ENCODE results near the gene RGMA. TPM values are rescaled to one million over a fixed set of nuclear protein-coding genes. Genes with fewer than 3 reads are reported as not detected.

RGMA gene
- total RNA-seq, 1 experiment from 2014 or later, result 5.5 TPM

DNA sequence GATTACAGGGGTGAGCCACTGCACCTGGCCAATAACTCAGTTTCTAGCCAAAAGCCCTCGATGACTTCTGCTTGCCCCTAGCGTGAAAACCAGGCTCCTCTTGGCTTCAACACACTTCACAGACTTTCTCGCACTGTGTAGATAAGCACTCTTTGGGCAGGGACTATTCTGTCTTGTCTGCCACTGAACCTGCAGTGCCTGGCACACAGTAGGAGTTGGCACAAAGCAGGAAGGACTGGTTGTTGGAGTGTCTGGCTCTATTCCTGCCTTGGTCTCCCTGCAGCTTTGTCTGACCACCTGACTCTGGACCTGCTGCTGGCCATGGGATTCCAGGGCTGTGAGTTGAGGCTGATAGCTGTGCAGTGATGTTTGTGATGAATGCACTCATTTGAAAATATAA, 46.4 kb upstream of the RGMA start:
- H2AFZ ChIP-seq (ENCODE audit: low read depth, low read length, poor library complexity, severe bottlenecking), result no peak overlapping the region
- ChIA-PET CTCF (no interaction called here), POLR2A (no interaction called here), RAD21 (ENCODE audit: low non-redundant PET in 1 of 2, low total read pairs in 2 of 2, uncharacterized antibody in 2 of 2, unreplicated experiment in 2 of 2) (no interaction called here)
- TF ChIP-seq ELF1 (IDR thresholded peaks at IDR 0.05; ENCODE audit: borderline replicate concordance, low read depth) (no peak), SIN3A (IDR thresholded peaks at IDR 0.05; ENCODE audit: low read depth) (no peak), SRF (IDR thresholded peaks at IDR 0.05; ENCODE audit: low read depth) (no peak), JUND (IDR thresholded peaks at IDR 0.05) (no peak), ZFX (IDR thresholded peaks at IDR 0.05) (no peak), SP1 (IDR thresholded peaks at IDR 0.05; ENCODE audit: low read depth) (no peak), RAD21 (IDR thresholded peaks at IDR 0.05; ENCODE audit: low read depth) (no peak), YY1 (IDR thresholded peaks at IDR 0.05; ENCODE audit: extremely low read depth, insufficient replicate concordance, low read depth, low read length) (no peak), EGR1 (IDR thresholded peaks at IDR 0.05; ENCODE audit: low read depth) (no peak), FOSL1 (IDR thresholded peaks at IDR 0.05; ENCODE audit: low read depth) (no peak), CBX3 (IDR thresholded peaks at IDR 0.05; ENCODE audit: low read depth) (no peak), EZH2 (IDR thresholded peaks at IDR 0.05) (no peak)
- TF ChIP-seq, protein P1, sequence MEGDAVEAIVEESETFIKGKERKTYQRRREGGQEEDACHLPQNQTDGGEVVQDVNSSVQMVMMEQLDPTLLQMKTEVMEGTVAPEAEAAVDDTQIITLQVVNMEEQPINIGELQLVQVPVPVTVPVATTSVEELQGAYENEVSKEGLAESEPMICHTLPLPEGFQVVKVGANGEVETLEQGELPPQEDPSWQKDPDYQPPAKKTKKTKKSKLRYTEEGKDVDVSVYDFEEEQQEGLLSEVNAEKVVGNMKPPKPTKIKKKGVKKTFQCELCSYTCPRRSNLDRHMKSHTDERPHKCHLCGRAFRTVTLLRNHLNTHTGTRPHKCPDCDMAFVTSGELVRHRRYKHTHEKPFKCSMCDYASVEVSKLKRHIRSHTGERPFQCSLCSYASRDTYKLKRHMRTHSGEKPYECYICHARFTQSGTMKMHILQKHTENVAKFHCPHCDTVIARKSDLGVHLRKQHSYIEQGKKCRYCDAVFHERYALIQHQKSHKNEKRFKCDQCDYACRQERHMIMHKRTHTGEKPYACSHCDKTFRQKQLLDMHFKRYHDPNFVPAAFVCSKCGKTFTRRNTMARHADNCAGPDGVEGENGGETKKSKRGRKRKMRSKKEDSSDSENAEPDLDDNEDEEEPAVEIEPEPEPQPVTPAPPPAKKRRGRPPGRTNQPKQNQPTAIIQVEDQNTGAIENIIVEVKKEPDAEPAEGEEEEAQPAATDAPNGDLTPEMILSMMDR (IDR thresholded peaks at IDR 0.05 in 2 of 3, conservative IDR thresholded peaks at IDR 0.05 in 1 of 3; ENCODE audit: borderline replicate concordance in 1 of 3, insufficient read depth in 1 of 3, low read depth in 2 of 3, low read length in 2 of 3), result no peak
- TF ChIP-seq, protein P2, sequence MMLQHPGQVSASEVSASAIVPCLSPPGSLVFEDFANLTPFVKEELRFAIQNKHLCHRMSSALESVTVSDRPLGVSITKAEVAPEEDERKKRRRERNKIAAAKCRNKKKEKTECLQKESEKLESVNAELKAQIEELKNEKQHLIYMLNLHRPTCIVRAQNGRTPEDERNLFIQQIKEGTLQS (IDR thresholded peaks at IDR 0.05), result no peak
- TF ChIP-seq, protein P3, sequence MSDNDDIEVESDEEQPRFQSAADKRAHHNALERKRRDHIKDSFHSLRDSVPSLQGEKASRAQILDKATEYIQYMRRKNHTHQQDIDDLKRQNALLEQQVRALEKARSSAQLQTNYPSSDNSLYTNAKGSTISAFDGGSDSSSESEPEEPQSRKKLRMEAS (IDR thresholded peaks at IDR 0.05), result no peak
- TF ChIP-seq, protein P4, sequence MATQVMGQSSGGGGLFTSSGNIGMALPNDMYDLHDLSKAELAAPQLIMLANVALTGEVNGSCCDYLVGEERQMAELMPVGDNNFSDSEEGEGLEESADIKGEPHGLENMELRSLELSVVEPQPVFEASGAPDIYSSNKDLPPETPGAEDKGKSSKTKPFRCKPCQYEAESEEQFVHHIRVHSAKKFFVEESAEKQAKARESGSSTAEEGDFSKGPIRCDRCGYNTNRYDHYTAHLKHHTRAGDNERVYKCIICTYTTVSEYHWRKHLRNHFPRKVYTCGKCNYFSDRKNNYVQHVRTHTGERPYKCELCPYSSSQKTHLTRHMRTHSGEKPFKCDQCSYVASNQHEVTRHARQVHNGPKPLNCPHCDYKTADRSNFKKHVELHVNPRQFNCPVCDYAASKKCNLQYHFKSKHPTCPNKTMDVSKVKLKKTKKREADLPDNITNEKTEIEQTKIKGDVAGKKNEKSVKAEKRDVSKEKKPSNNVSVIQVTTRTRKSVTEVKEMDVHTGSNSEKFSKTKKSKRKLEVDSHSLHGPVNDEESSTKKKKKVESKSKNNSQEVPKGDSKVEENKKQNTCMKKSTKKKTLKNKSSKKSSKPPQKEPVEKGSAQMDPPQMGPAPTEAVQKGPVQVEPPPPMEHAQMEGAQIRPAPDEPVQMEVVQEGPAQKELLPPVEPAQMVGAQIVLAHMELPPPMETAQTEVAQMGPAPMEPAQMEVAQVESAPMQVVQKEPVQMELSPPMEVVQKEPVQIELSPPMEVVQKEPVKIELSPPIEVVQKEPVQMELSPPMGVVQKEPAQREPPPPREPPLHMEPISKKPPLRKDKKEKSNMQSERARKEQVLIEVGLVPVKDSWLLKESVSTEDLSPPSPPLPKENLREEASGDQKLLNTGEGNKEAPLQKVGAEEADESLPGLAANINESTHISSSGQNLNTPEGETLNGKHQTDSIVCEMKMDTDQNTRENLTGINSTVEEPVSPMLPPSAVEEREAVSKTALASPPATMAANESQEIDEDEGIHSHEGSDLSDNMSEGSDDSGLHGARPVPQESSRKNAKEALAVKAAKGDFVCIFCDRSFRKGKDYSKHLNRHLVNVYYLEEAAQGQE (IDR thresholded peaks at IDR 0.05; ENCODE audit: low read depth), result no peak
- no peak for DNase-seq (ENCODE audit: low read depth, low spot score)
- H3K79me2 ChIP-seq (ENCODE audit: insufficient read depth, low read length), result no peaks in the 10 kb centered on the region
- H3K4me3 ChIP-seq (replicated peaks in 1 of 2; ENCODE audit: low read depth in 1 of 2, low read length in 2 of 2), result no peak overlapping the region
- H3K9ac ChIP-seq (ENCODE audit: low read length), result no peak overlapping the region
- no peaks in the 10 kb centered on the region for H3K4me1 ChIP-seq (ENCODE audit: control insufficient read depth in 1 of 2, insufficient read depth in 2 of 2, low read length in 2 of 2)
- H4K20me1 ChIP-seq (ENCODE audit: insufficient read depth), result no peaks in the 10 kb centered on the region
- no peak overlapping the region for H3K27ac ChIP-seq (ENCODE audit: low read depth, low read length)
- no peaks in the 10 kb centered on the region for H3K36me3 ChIP-seq (ENCODE audit: control insufficient read depth in 1 of 2, insufficient read depth in 2 of 2, low read length in 2 of 2)
- ATAC-seq, result no peak
- no peaks in the 10 kb centered on the region for H3K27me3 ChIP-seq (ENCODE audit: insufficient read depth, low read length)
- no peak overlapping the region for H3K4me2 ChIP-seq (ENCODE audit: low read length)
- BruUV-seq (replicated peaks), result no TSS peak
- intact Hi-C loops (cut with micrococcal nuclease), result no loop called here
- H3K9me3 ChIP-seq (ENCODE audit: control insufficient read depth in 1 of 2, insufficient read depth in 1 of 2, low read depth in 1 of 2, low read length in 2 of 2), result no peaks in the 10 kb centered on the region
- H3K9me2 ChIP-seq (ENCODE audit: insufficient read depth), result no peaks in the 10 kb centered on the region
